SH-SY5Y (cell line): ENCODE results near the gene CNNM3.

Source experiments
- GATA2 ChIP-seq: IDR thresholded peaks from 2 replicates; pipeline ENCODE4 v1.6.1; 2011; ENCODE audit warnings: mild to moderate bottlenecking, low read depth, low read length
- GATA3 ChIP-seq: IDR thresholded peaks from 2 replicates; pipeline ENCODE4 v1.6.1; 2011; ENCODE audit warnings: low read depth, mild to moderate bottlenecking, low read length, moderate library complexity

DNA sequence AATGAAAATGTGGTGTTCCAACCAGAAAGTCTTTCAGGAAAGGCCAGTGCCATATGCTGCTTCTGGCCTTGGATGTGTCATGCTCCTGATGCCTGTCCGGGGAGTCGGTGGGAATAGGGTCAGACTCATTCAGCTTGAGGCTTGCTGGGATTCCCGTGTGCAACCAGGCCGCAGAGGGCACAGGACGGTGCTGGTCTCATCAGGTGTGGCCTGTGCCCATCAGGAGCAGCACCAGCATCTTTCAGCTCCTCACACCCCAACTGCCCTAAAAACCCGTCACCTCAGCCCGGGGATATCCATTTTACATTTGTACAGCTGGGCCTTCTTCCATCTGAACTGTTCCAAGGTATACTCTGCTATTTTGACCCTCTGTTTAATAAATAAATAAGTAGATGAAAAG lies 13.3 kb upstream of the CNNM3 start:
- TF ChIP-seq GATA2 = no peak
- no peak for TF ChIP-seq GATA3
